GM18519 (cell line): ENCODE results near the gene ST3GAL3.
"Not testable (repeated sequence)": the region's sequence is repeated elsewhere in the genome, so short reads cannot be mapped to it uniquely, and the experiment has no call there.

Source experiments
- ATAC-seq: cut with Tn5 transposase; IDR thresholded peaks from one replicate; pipeline ENCODE4 v1.9.1; 2021; ENCODE audit warnings: mild to moderate bottlenecking, moderate library complexity; ENCODE audit not compliant: unreplicated experiment, low FRiP score

Gene ST3GAL3

DNA sequence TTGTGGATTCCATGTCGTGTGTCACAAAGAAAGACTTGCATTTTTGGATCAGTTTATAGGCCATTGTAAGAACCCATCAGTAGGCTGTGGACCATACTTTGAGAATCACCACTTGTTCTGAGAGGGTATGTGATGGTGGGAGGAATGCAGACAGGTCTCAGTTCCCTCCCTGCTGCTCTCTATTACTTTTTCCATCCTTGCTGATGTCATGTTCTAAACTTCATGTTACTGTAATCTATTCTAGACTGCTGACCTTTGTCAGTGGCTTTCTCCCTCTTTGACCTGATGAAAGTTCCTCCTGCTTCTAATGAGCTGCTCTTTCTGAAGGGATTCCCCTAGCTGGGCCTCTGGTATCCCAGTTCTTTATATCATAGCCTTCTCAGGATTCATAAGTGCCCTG lies 46.1 kb downstream of the ST3GAL3 start:
- no peak for ATAC-seq

DNA sequence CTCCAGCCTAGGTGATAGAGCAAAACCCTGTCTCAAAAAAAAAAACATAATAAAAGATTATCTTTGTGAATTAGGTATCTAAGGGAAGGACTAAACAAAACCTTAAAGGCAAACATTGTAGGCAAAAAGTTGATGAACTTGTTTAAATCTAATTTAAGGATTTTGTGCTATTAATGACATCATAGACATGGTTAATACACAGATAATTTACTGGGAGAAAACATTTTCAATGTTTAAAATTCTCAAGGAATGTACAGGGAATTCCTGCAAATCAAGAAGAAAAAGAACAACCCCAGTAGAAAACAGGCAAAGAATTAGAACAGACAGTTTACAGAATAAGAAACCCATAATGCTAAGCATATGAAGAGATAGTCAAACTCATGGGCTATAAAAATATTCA lies 47.6 kb downstream of the ST3GAL3 start:
- ATAC-seq: no peak

DNA sequence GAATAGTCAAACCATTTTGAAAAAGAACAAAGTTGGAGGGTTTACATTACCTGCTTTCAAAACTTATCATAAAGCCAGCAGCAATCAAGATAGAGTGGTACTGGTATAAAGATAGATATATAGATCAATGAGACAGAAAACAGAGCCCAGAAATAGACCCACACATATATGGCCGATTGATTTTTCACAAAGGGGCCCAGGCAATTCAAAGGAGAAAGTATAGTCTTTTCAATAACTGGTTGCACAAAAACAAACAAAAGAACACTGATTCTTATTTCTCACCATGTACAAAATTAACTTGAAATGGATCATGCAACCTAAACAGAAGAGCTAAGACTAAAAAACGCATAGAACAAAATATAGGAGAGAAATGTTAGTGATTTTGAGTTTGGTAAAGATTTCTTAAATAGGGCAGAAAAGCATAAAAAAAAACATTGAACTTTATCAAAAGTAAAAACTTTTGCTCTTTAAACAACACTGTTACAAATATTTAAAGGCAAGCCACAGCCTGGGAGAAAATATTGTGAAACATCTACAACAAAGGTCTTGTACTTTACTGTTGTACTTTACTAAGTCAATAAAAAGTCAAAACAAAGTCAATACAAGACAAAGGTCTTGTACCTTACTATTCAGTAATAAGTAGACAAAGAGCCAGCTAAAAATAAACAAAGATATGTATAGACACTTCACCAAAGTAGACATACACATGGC lies 50.2 kb downstream of the ST3GAL3 start:
- ATAC-seq: no peak

DNA sequence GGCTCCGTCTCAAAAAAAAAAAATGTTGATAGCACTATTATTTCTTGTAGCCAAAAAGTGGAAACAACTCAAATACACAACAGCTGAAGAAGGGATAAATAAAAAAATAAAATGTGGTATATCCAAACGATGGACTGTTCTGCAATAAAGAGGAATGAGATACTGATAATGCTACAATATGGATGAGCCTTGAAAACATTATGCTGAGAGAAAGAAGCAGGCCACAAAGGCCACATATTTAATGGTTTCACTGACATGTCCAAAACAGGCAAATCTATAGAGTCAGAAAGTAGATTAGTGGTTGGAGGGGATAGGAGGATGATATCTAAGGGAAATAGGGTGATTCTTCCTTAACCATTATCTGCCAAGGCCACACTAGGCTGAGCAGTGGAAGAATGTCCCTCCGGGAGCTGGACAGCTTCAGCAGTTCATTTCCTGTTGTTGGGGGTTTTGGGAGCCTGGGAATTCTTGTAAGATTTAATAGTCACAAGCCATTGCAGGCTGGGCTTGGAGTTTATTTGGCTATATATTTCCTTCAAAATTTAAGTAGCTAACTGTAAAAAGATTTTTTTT lies 53.5 kb downstream of the ST3GAL3 start:
- no peak for ATAC-seq

DNA sequence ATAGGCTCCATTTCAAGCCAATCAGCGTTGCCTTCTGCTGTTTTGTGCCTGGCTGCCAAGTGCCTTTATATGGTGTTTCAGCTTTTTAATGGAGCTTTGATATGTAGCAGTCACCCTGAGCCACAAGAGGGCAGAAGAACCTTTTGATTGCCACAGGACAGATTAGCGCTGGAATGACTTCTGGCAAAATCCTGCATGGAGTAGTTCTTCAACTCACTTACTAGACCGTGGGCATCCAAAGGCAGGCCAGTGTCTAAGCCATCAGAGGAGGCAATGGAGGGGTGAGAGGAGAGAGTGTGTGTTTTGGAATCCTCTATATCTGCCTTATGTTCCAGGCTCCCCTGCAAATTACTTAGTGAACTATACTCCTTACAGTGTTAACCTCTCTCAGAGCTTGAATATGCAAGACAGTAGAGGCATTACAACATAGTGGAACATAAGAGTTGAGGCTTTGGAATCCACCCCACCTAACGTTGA lies 56.2 kb downstream of the ST3GAL3 start:
- ATAC-seq: no peak

DNA sequence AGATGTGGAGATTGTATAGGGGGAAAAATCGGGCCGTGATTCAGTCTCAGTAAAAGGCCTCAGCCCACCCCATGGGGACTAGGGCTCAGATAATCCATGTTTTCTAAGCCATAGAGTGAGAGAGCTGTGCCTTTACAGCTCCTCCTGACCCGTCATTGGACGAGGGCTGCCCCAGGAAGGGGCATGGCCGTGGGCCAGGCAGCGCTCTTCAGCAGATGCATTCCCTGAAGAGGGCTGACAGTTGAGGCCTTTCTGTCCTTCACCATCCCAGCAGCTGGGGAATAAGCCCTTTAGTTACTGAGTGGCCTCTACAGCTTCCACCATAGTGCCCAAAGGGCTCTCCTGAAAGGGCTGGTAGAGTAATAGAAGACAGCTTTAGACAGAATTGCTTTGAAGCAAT lies 57.2 kb downstream of the ST3GAL3 start:
- no peak for ATAC-seq

DNA sequence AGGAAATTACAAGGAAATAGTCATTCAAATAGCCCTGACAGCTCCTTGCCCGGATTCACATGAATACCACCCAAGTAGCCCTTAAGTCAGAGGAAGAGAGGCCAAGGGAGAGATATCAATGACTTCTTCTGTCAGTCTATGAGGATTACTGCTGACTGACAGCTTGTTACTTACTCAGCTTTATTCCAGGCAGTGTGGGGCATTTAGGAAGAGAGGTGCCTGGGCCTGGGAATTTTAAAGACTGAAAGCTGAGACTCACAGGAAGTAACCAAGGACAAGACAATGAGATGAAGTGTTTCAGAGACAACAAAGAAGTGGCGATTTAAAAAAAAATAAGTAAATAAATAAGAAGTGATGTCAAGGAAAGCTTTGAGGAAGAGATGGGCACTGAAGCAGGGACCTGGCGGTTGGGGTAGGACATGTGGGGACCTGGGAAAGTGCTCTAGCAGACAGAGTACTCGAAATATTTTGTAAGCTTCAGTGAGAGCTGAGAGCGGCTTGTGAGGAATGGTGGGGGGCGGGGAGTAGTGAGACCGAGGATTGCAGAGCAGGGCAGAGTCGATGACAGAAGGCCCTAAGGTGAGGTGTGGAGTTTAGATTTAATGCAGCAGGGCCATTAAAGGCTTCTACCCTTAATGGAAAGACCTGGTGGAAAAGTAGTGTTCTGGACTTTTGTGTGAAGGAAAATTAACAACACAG lies 58.9 kb downstream of the ST3GAL3 start:
- no peak for ATAC-seq

DNA sequence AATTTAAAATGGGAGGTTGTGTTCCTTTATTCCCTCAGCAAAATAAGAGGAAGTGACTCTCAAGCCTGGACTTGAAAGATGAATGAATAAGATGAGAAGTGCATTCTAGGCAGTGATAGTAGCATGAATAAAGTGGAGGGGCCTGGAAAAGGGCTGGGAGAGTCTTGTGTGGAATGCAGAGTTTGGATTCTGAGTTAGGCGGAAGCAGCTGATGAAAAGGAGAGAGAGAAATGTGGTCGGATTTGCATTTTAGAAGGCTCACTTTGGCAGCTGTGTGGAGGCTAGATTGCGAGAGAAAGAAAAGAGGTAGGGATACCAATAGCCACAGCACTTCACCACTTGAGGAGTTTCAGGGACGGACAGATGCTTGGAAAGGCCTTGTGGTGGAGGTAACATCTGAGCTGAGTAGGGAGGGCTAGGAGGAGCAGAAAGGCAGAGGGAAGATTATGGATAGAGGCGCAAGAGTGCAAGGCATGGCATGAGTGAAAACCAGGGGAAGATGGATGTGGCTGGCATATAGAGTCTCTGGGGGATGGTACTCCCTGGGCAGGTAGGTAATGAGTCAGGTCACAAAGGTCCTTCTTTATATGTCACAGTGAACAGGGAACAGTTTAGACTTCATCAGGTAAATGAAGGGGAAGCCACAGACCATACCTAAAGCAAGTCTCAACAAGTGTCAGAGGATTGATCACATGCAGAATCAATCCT lies 59.6 kb downstream of the ST3GAL3 start:
- no peak for ATAC-seq

DNA sequence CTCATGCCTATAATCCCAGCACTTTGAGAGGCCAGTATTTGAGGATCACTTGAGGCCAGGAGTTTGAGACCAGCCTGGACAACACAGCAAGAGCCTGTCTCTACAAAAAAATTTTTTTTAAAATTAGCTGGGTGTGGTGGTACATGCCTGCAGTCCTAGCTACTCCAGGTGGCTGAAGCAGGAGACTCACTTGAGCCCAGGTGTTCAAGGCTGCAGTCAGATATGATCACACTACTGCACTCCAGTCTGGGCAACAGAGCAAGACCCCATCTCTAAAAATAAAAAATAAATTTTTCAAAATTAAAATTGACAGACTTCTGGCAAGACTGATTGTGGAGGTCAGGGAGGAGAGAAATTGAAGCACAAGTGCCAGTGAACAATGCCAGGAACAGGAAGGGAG lies 60.8 kb downstream of the ST3GAL3 start:
- ATAC-seq: no peak

DNA sequence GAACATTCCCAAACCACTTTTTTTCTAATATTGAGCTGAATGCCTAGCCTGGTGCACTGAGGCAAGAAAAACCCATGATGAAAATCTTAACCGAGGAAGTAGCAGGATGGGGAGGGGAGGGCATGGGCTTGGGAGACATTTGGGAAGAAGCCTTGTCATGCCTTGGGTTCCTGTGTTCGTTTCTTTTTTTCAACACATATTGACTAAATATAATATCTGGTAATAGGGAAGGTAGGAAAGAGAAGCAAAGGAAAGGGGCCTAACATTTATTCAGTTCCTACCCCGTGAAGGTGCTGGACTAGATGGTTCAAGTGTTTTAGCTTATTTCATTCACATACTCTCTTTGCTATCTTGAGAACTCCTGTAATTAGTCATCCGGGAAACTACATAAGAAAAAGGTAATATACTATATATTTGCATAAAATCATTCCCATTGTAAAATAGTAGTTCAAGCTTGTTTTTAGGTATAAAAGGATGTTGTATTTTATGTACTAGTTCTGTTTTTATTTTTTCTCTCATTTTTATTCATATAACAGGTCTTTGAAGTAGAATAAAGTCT lies 62.1 kb downstream of the ST3GAL3 start:
- no peak for ATAC-seq

DNA sequence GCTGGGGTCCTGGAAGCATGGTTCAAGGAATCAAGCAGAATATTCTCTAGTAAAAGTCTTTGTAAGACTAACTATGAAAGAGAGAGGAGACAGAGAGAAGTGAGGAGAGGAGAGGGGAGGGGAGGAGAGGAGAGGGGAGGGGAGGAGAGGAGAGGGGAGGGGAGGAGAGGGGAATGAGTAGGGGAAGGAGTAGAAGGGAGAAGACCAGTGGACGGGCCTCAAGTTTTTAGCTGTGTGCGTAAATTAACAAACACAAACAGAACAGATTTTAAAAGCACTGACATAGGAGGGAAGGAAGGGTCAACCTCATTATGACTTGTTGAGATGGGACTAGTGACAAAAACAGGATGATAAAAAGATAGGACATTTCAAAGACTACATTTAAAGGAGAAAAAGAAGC lies 62.8 kb downstream of the ST3GAL3 start:
- no peak for ATAC-seq

DNA sequence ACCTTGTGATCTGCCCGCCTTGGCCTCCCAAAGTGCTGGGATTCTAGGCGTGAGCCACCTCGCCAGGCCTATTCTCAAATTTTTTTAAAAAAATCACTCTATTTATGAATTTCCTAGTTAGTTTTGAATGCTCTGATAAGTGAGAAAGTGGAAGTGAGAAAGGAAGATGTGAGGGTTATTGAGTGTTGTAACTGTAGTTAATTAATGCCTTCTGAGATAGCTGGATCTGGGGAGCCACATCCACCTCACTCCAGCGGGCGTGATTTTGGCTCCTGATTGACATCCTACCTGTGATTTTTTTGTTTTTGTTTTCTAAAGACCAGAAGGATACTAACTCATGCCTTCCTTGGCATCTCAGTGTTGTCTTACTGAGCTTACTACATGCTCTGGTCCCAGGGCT lies 65.6 kb downstream of the ST3GAL3 start:
- no peak for ATAC-seq

DNA sequence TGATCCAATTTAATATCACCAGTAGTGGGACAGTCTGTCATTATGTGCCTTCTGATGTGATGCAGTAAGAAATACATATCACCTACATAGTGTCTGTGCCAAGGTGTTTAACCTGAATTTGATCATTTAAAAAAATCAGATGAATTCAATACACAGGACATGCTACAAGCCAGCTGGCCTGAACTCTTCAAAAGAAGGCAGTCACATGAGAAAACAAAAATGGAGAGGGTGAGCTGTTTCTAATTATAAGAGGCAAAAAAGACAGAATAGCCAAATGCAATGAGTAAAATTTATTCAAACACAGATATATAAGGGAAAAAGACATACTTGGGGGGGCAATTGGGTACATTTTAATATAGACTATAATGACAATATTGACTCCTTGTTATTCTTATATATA lies 66.5 kb downstream of the ST3GAL3 start:
- no peak for ATAC-seq

DNA sequence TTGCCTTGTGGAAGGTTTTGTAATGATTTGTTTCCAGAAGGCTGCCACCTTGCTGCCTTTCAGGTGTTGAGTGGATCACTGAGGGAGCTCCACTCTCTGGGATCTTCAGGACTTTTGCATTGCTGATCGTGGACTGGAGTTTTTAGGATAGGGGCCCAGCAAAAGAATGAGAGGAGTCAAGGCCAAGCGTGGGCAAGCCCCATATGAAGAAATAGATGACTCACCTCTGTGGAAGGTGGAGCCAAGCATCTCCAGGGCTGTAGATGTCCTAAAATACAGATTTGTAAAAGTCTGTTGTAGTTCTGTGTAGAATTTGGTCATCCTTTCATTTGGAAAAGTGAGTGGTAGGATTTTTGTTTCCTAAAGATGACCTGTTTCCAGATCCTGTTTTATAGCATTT lies 67.0 kb downstream of the ST3GAL3 start:
- no peak for ATAC-seq

DNA sequence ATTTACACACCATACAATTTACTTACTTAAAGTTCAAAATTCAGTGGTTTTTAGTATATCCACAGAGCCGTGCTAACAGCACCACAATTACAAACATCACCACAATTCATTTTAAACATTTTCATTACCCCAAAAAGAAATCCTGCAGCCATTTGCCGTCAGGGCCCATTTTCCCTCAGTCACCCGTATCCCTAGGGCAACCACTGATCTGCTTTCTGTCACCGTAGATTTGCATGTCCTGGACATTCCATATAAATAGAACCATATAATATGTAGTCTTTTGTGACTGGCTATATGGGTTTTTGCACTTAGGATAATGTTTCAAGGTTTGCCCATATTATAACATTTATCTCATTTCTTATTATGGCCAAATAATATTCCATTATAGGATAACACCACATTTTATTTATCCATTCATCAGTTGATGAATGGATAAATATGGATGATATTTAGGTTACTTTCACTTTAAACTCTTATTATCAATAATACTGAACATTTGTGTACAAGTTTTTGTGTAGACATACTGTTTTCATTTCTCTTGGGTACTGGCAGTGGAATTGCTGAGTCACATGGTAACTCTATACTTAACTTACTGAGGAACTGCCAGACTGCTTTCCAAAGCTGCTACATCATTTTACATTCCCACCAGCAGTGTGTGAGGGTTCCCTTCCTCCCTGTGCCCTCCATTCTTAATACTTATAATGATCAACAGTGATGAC lies 68.9 kb downstream of the ST3GAL3 start:
- no peak for ATAC-seq

DNA sequence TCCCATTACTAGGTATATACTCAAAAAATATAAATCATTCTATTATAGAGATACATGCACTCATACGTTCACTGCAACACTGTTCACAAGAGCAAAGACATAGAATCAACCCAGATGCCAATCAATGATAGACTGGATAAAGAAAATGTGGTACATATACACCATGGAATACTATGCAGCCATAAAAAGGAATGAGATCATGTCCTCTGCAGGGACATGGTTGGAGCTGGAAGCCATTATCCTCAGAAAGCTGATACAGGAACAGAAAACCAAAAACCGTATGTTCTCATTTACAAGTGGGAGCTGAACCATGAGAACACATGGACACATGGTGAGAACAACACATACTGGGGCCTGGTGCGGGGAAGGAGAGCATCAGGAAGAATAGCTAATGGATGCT lies 70.6 kb downstream of the ST3GAL3 start:
- not testable (repeated sequence) for ATAC-seq

DNA sequence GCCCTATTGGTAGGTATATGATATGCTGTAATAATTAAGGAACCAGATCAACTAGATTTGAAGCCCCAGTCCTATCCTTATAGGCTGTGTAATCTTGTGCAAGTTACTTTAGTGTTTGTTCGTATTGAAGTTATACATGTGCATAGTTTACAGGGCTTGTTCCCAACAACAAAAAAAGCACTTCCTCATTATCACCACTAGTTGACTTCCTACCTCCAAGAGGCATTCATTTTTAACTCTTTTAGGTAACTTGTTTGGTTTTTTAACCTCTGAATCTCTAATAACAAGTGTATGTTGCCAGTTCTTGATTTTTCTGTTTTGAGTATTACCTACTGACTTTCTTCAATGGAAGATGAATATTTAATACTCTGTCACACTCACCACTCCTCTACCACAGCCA lies 71.9 kb downstream of the ST3GAL3 start:
- ATAC-seq: no peak

DNA sequence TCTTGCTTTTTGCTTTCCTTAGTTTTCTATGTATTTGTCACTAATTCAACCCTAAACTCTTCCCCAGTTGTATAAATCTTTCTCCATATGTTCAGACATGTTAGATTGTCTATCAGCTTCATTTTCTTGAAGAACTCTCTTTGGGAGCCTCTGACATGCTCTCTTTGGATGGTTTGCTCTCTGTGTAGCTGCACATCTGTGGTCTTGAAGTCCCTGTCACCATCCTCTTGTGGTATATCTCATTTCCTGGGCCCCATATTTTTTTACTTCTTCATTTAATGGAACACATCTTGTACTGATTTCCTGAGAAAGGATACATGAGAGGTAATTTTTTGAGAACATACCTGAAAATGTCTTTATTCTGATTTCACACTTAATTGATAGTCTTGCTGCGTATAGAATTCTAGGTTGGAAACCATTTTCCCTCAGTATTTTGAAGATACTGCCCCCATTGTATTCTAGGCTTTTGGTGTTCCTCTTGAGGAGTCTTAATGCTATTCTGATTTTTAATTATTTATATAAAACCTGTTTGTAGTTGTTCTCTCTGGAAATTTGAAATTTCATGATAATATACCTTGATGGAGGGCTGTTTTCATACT lies 72.6 kb downstream of the ST3GAL3 start:
- no peak for ATAC-seq

DNA sequence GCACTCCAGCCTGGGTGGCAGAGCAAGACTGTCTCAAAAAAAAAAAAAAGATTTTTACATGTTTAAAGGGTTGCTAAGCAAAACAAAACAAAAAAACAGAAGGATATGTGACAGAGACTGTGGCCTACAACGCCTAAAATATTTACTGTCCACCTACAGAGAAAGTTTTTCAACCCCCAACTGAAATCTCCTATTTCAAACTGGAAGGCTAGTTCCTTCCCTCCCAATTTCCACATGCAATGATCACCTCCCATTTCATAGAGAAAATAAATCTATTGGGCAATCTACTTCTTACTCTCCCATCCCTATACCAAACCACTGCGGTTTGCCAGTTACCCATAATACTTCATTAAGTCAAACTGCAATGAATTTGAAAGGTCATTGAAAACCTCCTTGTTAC lies 74.2 kb downstream of the ST3GAL3 start:
- no peak for ATAC-seq

DNA sequence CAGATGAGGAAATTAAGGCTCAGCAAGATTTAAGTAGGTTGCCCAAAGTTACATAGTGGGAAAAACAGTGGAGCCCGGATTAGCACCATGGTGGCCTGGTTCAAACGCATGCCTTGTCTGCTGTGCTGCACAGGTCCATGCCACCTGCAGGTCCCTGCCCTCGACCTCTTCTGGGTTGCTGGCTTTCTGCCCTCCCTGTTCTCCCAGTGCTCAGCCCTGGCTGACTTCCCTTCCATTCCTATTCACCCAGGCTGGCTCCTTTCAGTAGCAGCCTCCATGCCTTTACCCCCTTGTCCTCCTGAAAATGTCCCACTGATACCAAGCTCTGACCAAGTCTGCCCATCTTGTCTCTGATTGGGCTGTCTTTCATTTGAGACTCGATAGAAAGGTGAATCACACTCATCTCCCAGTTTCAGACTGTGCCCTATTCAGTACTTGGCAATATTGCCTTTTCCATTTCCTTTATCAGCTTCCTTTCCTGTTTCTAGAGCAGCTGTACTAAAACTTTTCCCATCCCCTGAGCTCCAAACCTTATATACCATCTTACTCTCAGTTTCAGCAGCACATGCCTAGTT lies 75.8 kb downstream of the ST3GAL3 start:
- ATAC-seq: no peak
